Measurements from ENCODE around the gene JPT2. TPM values are rescaled to one million over a fixed set of nuclear protein-coding genes. Genes with fewer than 3 reads are reported as not detected.

JPT2 gene
- total and polyA plus RNA-seq, 10 of the 15 experiments (the other 5 are each of a cell fraction or from before 2014, with no cell fraction given): 11.7 to 78.4 (median 48.4) TPM

GRCh38 chr16:1687427-1688316 lies 9.6 kb downstream of the JPT2 start:
- in situ Hi-C loops (cut with MboI) (no loop called here), intact Hi-C loops (cut with micrococcal nuclease; ENCODE audit: unreplicated experiment) (no loop called here)
- Histone ChIP-seq H3K4me3 (no peak overlapping the region), H3K27ac (ENCODE audit: control insufficient read depth, insufficient read depth) (no peak overlapping the region), H3K4me1 (ENCODE audit: control insufficient read depth, insufficient read depth, low read length) (no peaks in the 10 kb centered on the region), H3K36me3 (ENCODE audit: control insufficient read depth in 2 of 2, insufficient read depth in 2 of 2, low read length in 1 of 2) (peaks cover 21 to 38% of the 10 kb centered on the region in 2 experiments; a peak in 3 of 4 replicates), H3K27me3 (replicated peaks in 1 of 2; ENCODE audit: control insufficient read depth in 2 of 2, insufficient read depth in 2 of 2, low read length in 1 of 2) (no peaks in the 10 kb centered on the region), H3K79me2 (ENCODE audit: control insufficient read depth, insufficient read depth, low read length) (peaks cover 12% of the 10 kb centered on the region), H3K9ac (ENCODE audit: control insufficient read depth, insufficient read depth, low read length) (no peak overlapping the region), H3K9me3 (replicated peaks; ENCODE audit: control insufficient read depth, insufficient read depth, low read length) (no peaks in the 10 kb centered on the region), H4K20me1 (ENCODE audit: control insufficient read depth, insufficient read depth) (peaks cover 6% of the 10 kb centered on the region; the same call in 1 of the 2 replicates), H2AFZ (ENCODE audit: control insufficient read depth, low read depth, low read length) (no peak overlapping the region), H3K4me2 (ENCODE audit: control insufficient read depth, insufficient read depth) (no peak overlapping the region)
- DNase-seq (ENCODE audit: low read depth, low spot score) (no peak), ATAC-seq (no peak), FAIRE-seq (peak; percentile 54)
- CTCF ChIA-PET: no interaction called here
- POLR2A ChIA-PET: no interaction called here
- SMC1A ChIA-PET (ENCODE audit: uncharacterized antibody, unreplicated experiment): no interaction called here
- no TSS peak for BruUV-seq (replicated peaks)
- no peak for TF ChIP-seq PAX5 (IDR thresholded peaks at IDR 0.05; ENCODE audit: borderline replicate concordance, low read depth, low read length)
- TF ChIP-seq ASH2L (IDR thresholded peaks at IDR 0.05; ENCODE audit: borderline replicate concordance, low read depth): no peak
- TF ChIP-seq EED (IDR thresholded peaks at IDR 0.05; ENCODE audit: low read depth): no peak
- no peak for TF ChIP-seq CEBPB (IDR thresholded peaks at IDR 0.05; ENCODE audit: borderline replicate concordance in 1 of 2, low read depth in 2 of 2, low read length in 2 of 2)
- TF ChIP-seq ZNF592 (IDR thresholded peaks at IDR 0.05): no peak
- 92% methylated on average over 17 of the region's 17 CpGs for WGBS (ENCODE audit: insufficient coverage, insufficient replicate concordance, low lambda C conversion rate, missing lambda C conversion rate)
- RAD21 ChIA-PET (ENCODE audit: unreplicated experiment): no interaction called here
